HFF-Myc (cell line): Measurements from ENCODE around the gene WNT1.

Experiments used
- DNase-seq: peaks from one replicate; pipeline ENCODE4 v3.0.0-alpha.2; 2011; ENCODE audit warnings: low read depth; ENCODE audit errors: extremely low read depth
- H3K4me3 ChIP-seq: replicated peaks from 2 replicates; pipeline ENCODE4 v1.5.1; 2011; ENCODE audit warnings: low read depth, mild to moderate bottlenecking, control low read depth, low read length
- CTCF ChIP-seq: IDR thresholded peaks from 2 replicates; pipeline ENCODE4 v1.5.1; 2012; ENCODE audit warnings: mild to moderate bottlenecking, low read depth, low read length, control low read depth; ENCODE audit errors: missing control alignments

The WNT1 gene

GRCh38 chr12:48980389-48980952, 2.3 kb downstream of the WNT1 start:
- no peak for DNase-seq
- no peak overlapping the region for H3K4me3 ChIP-seq
- TF ChIP-seq CTCF = no peak

GRCh38 chr12:48980953-48981756, 3.0 kb downstream of the WNT1 start:
- DNase-seq = no peak
- no peak overlapping the region for H3K4me3 ChIP-seq
- peak; percentile 13 for TF ChIP-seq CTCF

GRCh38 chr12:48981757-48982157, 3.6 kb downstream of the WNT1 start:
- H3K4me3 ChIP-seq = no peak overlapping the region
- no peak for TF ChIP-seq CTCF
- DNase-seq = no peak

GRCh38 chr12:48982397-48983080, 4.4 kb downstream of the WNT1 start:
- no peak for TF ChIP-seq CTCF
- no peak for DNase-seq
- H3K4me3 ChIP-seq = no peak overlapping the region

GRCh38 chr12:48985475-48985897, 7.4 kb downstream of the WNT1 start:
- TF ChIP-seq CTCF = no peak
- no peak for DNase-seq
- H3K4me3 ChIP-seq = no peak overlapping the region

- no peak for TF ChIP-seq CTCF
- no peak for DNase-seq
- H3K4me3 ChIP-seq = no peak overlapping the region
Measured at GRCh38 chr12:48985901-48986300, 7.8 kb downstream of the WNT1 start.
